HG02970 (cell line): Measurements from ENCODE around the gene ZNF184.
"Not testable (repeated sequence)": the region's sequence is repeated elsewhere in the genome, so short reads cannot be mapped to it uniquely, and the experiment has no call there.

Experiments
- ATAC-seq: cut with Tn5 transposase; IDR thresholded peaks from one replicate; pipeline ENCODE4 v1.9.1; 2021; ENCODE audit warnings: mild to moderate bottlenecking, moderate library complexity, moderate number of reproducible peaks; ENCODE audit not compliant: unreplicated experiment, low FRiP score

Gene ZNF184

DNA sequence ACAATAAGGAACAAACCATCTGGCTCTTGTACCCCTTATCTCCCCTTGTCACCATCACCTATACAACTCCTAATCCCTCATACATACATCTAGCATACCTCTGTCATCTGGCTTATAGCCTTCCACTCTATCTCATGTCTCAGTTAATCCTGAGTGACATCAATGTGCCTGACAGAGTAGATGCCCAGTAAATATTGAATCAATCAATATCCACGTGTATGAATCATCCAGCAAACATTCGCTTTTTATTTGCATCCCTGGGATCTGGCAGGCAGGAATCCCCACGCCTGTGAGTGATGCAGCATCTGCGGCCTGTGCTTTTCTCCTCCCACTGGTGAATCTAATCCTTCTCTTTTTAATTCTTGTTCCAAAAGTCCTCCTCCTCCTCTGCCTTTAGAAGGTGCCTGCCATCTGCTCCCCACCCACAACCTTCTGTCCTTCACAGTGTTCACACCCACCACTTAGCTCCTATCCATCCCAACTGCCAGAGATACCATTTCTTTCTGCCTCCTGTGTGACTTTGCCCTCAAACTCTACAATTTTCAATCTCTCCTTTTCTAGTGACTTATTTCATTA lies 46.8 kb downstream of the ZNF184 start:
- no peak for ATAC-seq

DNA sequence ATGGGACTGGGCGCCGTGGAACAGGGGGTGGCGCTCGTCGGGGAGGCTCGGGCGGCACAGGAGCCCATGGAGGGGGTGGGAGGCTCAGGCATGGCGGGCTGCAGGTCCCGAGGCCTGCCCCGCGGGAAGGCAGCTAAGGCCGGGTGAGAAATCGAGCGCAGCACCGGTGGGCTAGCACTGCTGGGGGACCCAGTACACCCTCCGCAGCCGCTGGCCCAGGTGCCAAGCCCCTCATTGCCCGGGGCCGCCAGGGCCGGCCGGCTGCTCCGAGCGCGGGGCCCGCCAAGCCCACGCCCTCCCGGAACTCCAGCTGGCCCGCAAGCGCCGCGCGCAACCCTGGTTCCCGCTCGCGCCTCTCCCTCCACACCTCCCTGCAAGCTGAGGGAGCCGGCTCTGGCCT lies 48.1 kb downstream of the ZNF184 start:
- not testable (repeated sequence) for ATAC-seq

DNA sequence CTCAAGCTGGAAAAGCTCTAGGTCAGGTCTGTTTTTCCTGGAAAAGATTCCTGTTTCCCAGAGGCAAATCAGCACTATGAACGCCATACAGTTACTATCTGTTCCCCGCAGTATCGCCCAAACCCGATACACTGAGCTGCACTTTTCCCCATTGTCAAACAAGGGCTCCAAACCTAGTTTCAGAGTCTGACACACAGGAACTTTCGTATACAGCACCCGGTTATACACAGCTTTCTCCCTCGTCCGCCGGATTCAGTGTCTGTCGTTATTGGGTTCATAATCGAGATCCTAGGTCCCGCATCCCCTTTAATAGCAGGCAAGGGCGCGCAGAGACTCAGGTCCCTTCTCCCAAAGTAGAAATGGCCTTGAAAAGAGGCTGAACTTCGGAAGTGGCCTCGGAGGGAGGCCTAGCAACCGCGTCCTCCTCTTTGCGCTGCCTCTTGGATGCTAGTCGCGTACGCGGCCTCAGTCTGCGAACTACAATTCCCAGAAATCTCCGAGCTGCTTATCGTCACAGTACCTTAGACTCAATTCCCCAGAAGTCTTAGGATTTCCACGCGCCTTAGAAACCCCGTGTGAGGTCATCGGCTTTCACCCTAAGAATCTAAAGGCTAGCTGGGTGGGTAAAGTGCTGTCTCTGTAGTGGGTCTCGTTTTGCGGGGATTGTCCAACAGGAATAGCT lies 50.1 kb downstream of the ZNF184 start:
- ATAC-seq = no peak

DNA sequence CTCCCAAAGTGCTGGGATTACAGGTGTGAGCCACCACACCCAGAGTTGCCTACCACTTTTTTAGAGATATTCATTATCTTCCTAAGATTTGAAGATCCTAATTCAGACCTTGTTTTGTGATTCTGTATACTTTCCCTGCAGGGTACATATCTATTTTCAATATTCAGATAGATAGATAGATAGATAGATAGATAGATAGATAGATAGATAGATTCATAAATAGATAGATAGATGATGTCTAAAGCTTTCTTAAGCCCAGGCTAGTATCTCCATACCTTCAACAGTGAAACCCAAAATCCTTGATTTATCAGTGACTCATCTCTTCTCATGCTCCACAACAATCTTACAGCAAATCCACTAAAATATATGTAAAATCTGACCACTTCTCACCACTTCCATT lies 53.5 kb downstream of the ZNF184 start:
- no peak for ATAC-seq

DNA sequence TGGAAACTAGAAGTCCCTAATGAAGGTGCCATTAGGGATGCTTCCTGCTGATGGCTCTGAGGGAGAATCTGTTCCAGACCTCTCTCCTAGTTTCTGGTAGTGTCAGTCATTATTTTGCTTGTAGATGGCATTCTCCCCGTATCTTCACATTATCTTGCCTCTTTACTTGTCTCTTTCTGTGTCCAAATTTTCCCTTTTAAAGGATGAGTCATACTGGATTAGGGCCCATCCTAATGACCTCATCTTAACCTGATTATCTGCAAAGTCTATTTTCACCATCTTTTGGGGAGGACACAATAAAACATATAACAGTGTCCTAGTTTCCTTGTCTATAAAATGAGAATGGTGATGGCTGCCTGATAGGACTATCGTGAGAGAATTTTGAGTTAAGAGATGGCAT lies 57.0 kb downstream of the ZNF184 start:
- no peak for ATAC-seq

DNA sequence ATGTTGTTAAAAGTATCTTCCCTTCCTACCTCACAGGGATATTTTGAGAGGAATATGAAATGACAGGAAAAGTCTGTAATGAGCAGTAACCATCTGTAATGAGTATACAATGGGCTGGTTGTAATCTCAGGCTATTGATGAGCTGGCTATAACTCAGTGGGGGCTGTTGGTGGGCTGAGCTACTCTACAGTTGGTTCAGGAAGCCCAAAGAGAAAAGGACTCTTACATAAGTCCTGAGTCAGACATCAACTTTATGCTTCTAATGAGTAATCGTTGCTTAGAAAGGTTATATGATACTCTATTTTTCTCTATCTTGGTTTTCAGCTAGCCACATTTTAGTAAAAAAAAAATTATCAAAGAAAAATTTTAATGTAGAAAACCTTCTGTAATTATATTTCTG lies 57.9 kb downstream of the ZNF184 start:
- no peak for ATAC-seq

DNA sequence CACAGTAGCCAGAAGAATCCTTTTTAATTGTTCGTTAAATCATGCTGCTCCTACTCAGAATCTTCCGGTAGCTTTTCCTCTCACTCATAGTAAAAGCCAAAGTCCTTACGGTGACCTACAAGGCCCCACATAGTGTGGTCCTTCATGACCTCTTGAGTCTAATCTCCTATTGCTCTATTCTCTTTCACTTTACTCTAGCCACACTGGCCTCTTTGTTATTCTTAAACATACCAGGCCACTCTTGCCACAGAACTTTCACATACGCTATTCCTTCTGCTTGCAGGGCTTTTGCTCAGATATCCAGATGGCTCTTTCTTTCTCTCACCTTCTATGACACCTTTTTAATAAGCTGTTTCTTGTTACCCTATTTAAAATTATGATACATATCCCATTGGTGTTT lies 58.6 kb downstream of the ZNF184 start:
- no peak for ATAC-seq

DNA sequence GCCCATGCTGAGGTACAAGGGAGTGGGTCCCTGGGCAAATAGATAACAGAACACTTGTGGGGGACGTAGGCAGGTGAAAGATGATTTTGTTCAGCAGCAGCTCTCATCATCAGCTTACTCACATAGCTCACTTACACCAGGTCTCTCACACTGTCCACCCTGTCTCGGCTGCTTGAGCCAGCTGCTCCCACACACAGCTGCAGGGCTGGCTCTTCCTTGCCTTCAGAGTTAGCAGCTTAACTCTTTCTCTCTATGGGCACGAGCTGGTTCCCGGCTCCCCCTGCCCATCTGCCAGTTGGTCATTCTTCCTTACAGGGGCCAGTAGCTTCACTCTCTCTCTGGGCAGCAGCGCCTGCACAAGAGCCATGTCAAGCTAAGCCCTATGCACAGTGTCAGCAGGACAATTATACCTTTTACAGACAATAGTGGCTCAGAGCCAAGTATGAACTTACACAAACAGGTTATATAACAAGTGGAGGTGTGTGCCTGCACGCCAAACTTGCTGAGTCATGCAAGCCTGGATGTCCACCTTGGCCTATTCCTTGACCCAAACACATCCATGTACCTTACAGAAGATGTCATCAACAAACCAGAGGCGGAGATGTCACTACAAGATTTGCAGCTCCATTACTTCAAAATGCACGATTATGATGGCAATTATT lies 65.6 kb downstream of the ZNF184 start:
- no peak for ATAC-seq

DNA sequence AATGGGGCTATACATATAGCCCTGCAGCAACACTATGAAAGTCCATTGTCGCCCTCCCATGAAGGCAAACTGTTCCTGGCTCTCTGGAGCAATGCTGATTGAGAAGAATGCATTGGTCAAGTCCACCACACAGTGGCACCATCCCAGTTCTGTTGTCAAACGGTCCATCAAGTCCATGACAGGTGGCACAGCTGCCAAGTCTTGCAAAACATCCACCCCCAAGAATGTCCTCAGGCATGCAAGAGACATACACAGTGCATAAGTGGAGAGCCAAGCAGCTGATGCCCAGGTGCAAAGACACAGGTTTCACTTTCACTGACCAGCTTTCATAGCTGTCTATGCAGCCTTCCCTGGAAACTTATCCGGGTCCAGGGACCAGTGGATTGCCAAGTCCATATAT lies 66.8 kb downstream of the ZNF184 start:
- ATAC-seq = no peak

DNA sequence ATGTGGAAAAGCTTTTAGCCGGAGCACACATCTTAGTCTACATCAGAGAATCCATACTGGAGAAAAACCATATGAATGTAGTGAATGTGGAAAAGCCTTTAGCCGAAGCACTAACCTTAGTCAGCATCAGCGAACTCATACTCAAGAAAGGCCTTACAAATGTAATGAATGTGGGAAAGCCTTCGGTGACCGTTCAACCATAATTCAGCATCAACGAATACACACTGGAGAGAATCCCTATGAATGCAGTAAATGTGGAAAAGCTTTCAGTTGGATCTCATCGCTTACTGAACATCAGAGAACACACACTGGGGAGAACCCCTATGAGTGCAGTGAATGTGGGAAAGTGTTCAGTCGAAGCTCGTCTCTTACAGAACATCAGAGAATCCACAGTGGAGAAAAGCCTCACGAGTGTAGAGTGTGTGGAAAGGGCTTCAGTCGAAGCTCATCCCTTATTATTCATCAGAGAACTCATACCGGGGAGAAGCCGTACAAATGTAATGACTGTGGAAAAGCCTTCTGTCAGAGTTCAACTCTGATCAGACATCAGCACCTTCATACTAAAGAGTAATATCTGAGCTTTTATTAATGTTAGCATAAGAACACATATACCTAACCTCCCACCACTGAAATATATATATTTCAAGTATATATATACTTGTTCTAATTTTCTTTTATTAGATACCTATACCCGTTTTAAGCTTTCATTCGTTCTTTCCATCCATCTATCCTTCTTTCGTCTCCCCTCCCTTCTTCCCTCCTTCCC lies 71.8 kb downstream of the ZNF184 start:
- no peak for ATAC-seq
